Bronchial smooth muscle cell (primary cell): ENCODE results near the gene LRRC74A. TPM values are rescaled to one million over a fixed set of nuclear protein-coding genes. Genes with fewer than 3 reads are reported as not detected.

Experiments used
- total RNA-seq: library from RNA; depleted of rRNA; stranded (reverse); fragments of >200 nt; gene quantifications from 2 replicates; pipeline ENCODE4 v1.2.1, GENCODE V29; 2014

LRRC74A gene
- not detected in 2 replicates for total RNA-seq

GRCh38 chr14:76826122-76826521 lies at the start of gene LRRC74A:
TSS of gene LRRC74A (plus strand) at chr14:76826408. CDS start at chr14:76826698, 290 bp downstream.

GRCh38 chr14:76812422-76813383 lies 13.5 kb upstream of the LRRC74A start, which contains the start of gene ANGEL1:
TSS of gene ANGEL1 (minus strand) at chr14:76812882. CDS start at chr14:76812827, 55 bp downstream.

Other genes with a start within 250 kb of the LRRC74A start
- gene VASH1, start 64.9 kb upstream of the LRRC74A start, total RNA-seq = 3.2 and 3.9 TPM in 2 replicates
- gene ANGEL1, start 13.5 kb upstream of the LRRC74A start, total RNA-seq = 4.1 TPM in 2 replicates
- gene IRF2BPL, start 202.3 kb downstream of the LRRC74A start, total RNA-seq = 25.5 and 29.5 TPM in 2 replicates